Renal cortex interstitium (tissue), 15 donors: ENCODE data around the gene ADAMTS2. TPM values are rescaled to one million over a fixed set of nuclear protein-coding genes. Genes with fewer than 3 reads are reported as not detected.

Source experiments
- DNase-seq, 11 donors: peaks; one replicate each; pipeline ENCODE4 v3.0.0-alpha.2; 2013; ENCODE audit warnings: low read depth in 9 of 11, low spot score in 4 of 11; ENCODE audit errors: extremely low read depth in 1 of 11
- long read RNA-seq, 16 experiments: transcript quantifications; one replicate each; lab custom pipeline, GENCODE V29; 2026
- polyA plus RNA-seq, 3 donors: library from polyadenylated mRNA; unstranded; fragments of 120-200 nt; gene quantifications; one replicate each; pipeline ENCODE4 v1.2.1, GENCODE V29; 2013; ENCODE audit not compliant: insufficient read length in 3 of 3

ADAMTS2 gene
- 10 to 100 TPM in 2 of 3 donors, 1 to 10 TPM in 1; 9.9 to 14.0 (median 10.6) TPM for polyA plus RNA-seq
- long read RNA-seq, donor 1, partial matches to known transcripts, result 0 of 2 reads
- long read RNA-seq, donor 1, other reads (novel, unspliced or antisense), result 0 of 2 reads
- long read RNA-seq, donor 2, partial matches to known transcripts, result 0 of 1 reads
- long read RNA-seq, donor 2, other reads (novel, unspliced or antisense), result 0 of 1 reads
- long read RNA-seq, donor 3, full-length matches to known transcripts, result 2 of 2 reads
- long read RNA-seq, donor 3, partial matches to known transcripts, result 0 of 2 reads
- long read RNA-seq, donor 3, other reads (novel, unspliced or antisense), result 0 of 2 reads
- long read RNA-seq, donor 4, full-length matches to known transcripts, result 1 of 1 reads
- long read RNA-seq, donor 4, partial matches to known transcripts, result 0 of 1 reads
- long read RNA-seq, donor 4, other reads (novel, unspliced or antisense), result 0 of 1 reads
- long read RNA-seq, donor 5, result 0 reads
- long read RNA-seq, donor 6, full-length matches to known transcripts, result 1 of 1 reads
- long read RNA-seq, donor 6, partial matches to known transcripts, result 0 of 1 reads
- long read RNA-seq, donor 6, other reads (novel, unspliced or antisense), result 0 of 1 reads
- long read RNA-seq, donor 7, full-length matches to known transcripts, result 2 of 2 reads
- long read RNA-seq, donor 7, partial matches to known transcripts, result 0 of 2 reads
- long read RNA-seq, donor 7, other reads (novel, unspliced or antisense), result 0 of 2 reads
- long read RNA-seq, donor 8, result 0 reads
- long read RNA-seq, donor 9, full-length matches to known transcripts, result 2 of 2 reads
- long read RNA-seq, donor 9, partial matches to known transcripts, result 0 of 2 reads
- long read RNA-seq, donor 9, other reads (novel, unspliced or antisense), result 0 of 2 reads
- long read RNA-seq, donor 10, full-length matches to known transcripts, result 1 of 1 reads
- long read RNA-seq, donor 10, partial matches to known transcripts, result 0 of 1 reads
- long read RNA-seq, donor 10, other reads (novel, unspliced or antisense), result 0 of 1 reads
- long read RNA-seq, donor 11, full-length matches to known transcripts, result 1 of 1 reads
- long read RNA-seq, donor 11, partial matches to known transcripts, result 0 of 1 reads
- long read RNA-seq, donor 11, other reads (novel, unspliced or antisense), result 0 of 1 reads
- long read RNA-seq, donor 12, full-length matches to known transcripts, result 2 of 2 reads
- long read RNA-seq, donor 12, partial matches to known transcripts, result 0 of 2 reads
- long read RNA-seq, donor 12, other reads (novel, unspliced or antisense), result 0 of 2 reads
- long read RNA-seq, donor 13, result 0 reads
- long read RNA-seq, donor 14, full-length matches to known transcripts, result 1 of 1 reads
- long read RNA-seq, donor 14, partial matches to known transcripts, result 0 of 1 reads
- long read RNA-seq, donor 14, other reads (novel, unspliced or antisense), result 0 of 1 reads
- long read RNA-seq, donor 15, result 0 reads
- long read RNA-seq, donor 16, full-length matches to known transcripts, result 3 of 3 reads
- long read RNA-seq, donor 16, partial matches to known transcripts, result 0 of 3 reads
- long read RNA-seq, donor 16, other reads (novel, unspliced or antisense), result 0 of 3 reads

- DNase-seq, result peak in 4 of 11 donors; percentile 50 to 56 (median 51)
These were observed at the start of gene ADAMTS2 for GRCh38 chr5:179345433-179346321. Gene ADAMTS2, minus strand, starts transcription at chr5:179345461. Its CDS starts 133 bp downstream, at chr5:179345328.

GRCh38 chr5:179393078-179393477 lies 47.8 kb upstream of the ADAMTS2 start:
- no peak for DNase-seq

DNA sequence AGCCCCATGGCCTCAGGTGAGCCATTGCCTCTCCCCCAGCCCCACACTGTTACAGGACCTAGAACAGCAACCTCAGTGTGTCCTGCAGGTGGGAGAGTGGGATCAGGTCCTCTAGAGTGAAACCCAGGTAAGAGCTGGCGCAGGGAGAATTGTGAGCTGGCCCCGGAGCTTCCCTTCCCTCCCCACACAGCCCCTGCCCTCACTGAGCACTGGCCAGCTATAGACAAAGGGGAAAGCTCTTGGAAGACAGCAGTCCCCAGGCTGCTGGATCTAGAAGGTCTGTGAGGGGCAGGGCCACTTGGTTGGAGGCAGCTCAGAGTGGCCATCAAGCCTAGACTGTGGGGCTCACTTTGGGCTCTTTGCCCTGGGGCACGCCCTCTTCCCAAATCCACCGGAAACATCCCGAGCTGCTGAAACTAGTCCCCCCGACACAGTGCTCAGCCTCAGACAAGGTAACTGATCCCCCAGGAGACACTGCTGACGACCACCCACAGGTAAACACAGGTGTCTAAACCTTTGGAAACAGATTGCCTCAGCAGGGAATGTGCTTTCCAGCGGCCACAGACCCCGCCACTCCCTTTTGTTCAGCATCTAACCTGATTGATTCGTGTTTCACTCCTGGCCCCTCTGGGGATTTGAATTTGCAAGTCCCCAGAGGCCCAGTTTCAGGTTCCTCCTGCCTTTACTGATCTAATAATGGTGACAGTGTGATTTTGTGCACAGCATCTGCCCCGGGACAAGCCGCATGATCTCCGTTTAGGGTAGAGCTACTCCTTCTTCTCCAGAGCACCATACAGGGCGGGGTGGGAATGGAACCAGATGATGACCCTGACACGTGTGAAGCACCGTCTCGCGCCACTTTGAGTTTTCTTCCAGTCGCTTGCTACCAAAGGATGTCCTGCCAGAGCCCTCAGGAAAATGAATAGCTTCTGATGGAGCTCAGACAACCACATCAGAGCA lies 42.2 kb upstream of the ADAMTS2 start:
- DNase-seq, result no peak

- no peak for DNase-seq
These were observed 40.7 kb upstream of the ADAMTS2 start for GRCh38 chr5:179385914-179386313.

- no peak for DNase-seq
These were observed 37.2 kb upstream of the ADAMTS2 start for GRCh38 chr5:179382486-179382885.

GRCh38 chr5:179381691-179382090 lies 36.4 kb upstream of the ADAMTS2 start:
- no peak for DNase-seq

- DNase-seq, result no peak
These were observed 35.2 kb upstream of the ADAMTS2 start for GRCh38 chr5:179380211-179381035.

GRCh38 chr5:179379321-179379890 lies 34.1 kb upstream of the ADAMTS2 start:
- no peak for DNase-seq

- DNase-seq, result peak in 10 of 11 donors; percentile 2 to 28 (median 14)
These were observed 33.4 kb upstream of the ADAMTS2 start for GRCh38 chr5:179378441-179379271.

- DNase-seq, result no peak
These were observed 32.8 kb upstream of the ADAMTS2 start for GRCh38 chr5:179378116-179378440.

GRCh38 chr5:179377421-179378115 lies 32.3 kb upstream of the ADAMTS2 start:
- DNase-seq, result no peak

DNA sequence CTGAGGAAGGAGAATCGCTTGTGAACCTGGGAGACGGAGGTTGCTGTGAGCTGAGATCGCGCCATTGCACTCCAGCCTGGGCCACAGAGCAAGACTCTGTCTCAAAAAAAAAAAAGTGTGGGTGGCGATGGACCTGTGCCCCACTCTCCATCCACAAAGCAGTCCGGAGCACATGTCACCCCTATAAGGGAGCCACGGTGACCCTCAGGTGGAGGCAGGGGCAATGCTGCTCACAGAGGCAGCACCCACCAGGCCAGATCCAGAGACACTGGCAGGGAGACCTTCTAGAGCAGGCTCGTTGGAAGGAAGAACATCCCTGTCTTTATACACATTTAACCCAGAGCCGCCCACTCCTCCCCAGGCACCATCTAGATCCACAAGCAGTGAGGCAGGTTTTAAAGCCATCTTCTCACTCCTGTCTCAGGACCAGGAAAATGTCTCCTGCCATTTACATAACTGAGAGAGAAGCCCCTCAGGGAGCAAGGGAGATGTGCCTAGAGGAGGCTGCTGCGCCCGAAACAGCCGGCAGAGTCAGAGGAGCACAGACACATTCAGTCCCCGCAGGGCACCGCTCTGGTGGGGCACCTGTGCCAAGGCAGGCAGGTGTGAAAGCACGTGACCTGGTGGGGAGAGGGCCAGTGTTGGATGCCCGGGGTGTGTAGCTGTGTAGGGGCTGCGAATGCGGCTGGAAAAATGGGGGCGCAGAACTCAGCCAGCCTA lies 31.6 kb upstream of the ADAMTS2 start:
- DNase-seq, result no peak

GRCh38 chr5:179375831-179376365 lies 30.6 kb upstream of the ADAMTS2 start:
- DNase-seq, result no peak
